HG02571 (cell line): ENCODE results near the gene ITIH2.
"Not testable (repeated sequence)": the region's sequence is repeated elsewhere in the genome, so short reads cannot be mapped to it uniquely, and the experiment has no call there.

Experiments
- ATAC-seq: cut with Tn5 transposase; IDR thresholded peaks from one replicate; pipeline ENCODE4 v1.9.1; 2021; ENCODE audit warnings: mild to moderate bottlenecking, moderate library complexity; ENCODE audit not compliant: unreplicated experiment

Gene ITIH2

DNA sequence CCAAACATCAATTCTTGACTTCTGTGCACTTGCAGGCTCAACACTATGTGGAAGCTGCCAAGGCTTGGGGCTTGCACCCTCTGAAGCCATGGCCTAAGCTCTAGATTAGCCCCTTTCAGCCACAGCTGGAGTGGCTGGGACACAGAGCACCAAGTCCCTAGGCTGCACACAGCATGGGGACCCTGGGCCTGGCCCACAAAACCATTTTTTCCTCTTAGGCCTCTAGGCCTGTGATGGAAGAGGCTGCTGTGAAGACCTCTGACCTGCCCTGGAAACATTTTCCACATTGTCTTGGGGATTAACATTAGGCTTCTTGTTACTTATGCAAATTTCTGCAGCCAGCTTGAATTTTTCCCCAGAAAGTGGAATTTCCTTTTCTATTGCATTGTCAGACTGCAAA is 10.7 kb upstream of the ITIH2 start:
- ATAC-seq = not testable (repeated sequence)

DNA sequence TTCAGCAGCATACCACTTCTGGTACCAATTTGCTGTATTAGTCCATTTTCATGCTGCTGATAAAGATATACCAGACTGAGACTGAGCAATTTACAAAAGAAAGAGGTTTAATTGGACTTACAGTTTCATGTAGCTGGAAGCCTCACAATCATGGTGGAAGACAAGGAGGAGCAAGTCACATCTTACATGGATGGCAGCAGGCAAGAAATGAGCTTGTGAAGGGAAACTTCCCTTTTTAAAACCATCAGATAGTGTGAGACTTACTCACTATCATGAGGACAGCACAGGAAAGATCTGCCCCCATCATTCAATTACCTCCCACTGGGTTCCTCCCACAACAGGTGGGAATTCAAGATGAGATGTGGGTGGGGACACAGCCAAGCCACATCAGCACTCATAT is 9.9 kb upstream of the ITIH2 start:
- ATAC-seq = not testable (repeated sequence)

DNA sequence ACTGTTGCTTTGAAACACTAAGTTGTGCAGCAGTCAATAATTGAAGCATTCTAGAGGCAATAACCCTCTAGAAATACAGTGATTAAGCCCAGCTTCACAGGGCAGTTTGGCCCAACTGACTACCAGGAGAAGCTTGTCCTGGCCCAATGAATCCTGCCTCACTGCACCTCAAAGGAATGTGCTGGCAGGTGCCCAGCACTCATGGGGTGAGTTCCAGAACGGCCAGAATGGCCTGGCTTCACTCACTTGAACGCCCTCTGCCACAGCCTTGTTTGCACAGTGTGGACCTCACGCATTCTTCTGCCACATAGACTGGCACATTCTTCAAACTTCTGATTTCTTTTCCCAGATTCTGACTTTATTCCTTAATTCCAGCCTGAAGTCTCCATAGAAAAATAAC is 6.6 kb upstream of the ITIH2 start:
- no peak for ATAC-seq

DNA sequence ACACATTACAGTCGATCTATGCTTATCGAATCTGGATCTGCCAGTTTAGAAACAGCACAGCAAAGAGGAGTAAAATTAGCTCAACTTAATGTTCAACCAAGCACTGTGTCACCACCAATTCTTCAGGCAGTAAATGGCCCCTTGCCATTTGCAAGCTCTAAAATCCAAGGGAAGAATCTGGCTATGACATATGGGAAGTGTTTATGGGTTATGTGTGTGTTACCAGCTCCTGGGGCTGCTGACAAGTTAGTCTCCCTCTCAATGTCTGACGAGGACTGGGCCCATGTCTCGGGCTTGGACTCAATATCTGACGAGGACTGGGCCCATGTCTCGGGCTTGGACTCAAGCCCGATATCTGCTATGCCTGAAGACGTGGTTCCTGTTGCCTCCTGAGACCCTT is 5.7 kb upstream of the ITIH2 start:
- ATAC-seq = no peak

DNA sequence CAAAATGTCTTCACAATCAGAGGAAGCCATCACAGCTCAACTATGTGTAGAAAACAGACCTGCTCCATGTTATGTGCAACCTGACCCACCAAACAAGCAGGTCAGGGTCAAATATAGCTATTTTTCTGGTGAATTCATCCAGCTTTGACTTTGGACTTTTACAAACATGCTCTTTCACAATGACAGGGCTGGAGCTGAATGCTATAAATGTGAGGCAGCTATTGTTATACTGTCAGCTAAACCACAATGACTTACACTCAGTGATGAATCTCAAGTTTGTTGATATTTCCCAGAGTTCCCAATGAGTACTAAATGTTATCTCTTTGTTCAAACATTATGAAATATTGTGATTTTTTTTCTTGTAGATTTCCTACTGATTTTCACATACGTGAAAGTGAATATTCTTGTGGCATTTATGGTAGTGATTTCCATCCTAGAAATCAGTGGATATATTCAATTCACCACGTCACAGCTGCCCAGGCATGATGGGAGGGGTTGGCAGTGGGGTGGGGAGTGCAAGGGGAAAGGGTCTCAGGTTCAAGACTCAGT is 2.5 kb upstream of the ITIH2 start:
- ATAC-seq = no peak

DNA sequence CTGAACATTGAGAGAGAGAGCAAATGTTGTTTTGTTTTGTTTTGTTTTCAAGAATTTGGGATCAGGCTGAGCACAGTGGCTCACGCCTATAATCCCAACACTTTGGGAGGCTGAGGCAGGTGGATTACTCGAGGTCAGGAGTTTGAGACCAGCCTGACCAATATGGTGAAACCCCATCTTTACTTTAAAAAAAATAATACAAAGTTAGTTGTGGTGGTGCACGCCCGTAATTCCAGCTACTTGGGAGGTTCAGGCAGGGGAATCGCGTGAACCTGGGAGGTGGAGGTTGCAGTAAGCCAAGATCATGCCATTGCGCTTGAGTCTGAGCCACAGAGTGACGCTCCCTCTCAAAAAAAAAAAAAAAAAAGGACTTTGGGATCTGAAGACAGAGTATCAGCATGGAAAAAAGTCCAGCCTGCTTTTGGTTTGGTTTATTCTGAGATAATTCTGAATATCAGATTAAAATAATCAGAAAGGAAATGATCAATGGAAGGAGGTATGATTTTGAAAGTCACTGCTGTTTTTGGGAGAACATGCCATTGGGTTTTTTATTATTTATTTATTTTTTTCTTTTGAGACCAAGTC is 1.9 kb upstream of the ITIH2 start:
- ATAC-seq = no peak

DNA sequence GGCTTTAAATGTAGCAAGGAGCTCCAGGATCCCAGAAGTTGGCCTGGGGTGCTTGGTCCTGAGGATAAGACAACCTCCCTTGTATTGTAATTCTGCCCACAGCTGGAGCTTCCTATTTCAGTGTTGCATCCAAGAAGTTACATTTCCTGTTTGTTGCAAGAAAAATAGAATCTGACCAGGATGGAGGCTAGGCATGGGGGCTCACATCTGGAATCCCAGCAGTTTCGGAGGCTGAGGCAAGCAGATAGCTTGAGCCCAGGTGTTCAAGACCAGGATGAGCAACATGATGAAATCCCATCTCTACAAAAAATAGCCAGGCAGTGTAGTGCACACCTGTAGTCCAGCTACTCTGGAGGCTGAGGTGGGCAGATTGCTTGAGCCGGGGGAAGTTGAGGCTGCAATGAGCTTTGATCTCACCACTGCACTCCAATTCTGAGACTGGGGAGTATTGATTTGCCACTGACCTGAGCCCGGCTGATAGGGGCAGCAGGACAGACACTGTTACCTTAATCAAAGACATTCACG is 766 bp upstream of the ITIH2 start:
- no peak for ATAC-seq

DNA sequence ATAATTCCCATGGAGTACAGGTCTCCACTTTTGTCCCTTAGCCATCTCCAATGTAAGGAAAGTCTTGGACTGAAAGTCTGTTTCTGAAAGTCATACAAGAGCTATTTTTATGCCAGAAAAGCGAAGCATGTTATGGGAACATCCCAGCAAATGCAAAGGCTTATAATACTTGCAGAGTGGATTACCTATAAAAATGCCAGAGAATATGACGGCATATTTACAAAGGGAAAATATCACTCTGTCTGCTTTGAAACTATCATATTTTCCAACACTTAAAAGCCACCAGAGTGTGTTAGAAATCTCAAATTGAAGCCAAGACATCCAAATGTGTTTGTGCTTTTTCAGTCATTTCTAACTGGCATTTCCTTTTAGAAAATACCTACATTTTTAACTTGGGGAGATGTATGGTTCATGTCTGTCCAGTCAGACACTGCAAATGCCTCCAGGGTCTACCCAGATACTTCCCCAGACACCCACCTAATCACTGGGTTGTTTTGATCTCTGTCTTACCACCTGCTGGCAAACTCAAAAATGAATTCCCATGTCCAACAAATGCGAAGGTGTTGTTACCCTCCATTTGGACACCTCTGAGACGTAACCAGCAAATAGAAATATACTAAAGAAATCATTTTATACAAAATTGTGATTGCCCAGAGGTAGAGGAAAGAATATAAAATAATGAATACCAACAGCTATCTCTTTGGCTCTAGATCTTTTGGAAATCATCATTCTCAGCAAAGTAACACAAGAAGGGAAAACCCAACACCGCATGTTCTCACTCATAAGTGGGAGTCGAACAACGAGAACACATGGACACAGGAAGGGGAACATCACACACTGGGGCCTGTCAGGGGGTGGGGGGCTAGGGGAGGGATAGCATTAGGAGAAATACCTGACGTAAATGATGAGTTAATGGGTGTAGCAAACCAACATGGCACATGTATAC is 1.2 kb downstream of the ITIH2 start:
- ATAC-seq = no peak

DNA sequence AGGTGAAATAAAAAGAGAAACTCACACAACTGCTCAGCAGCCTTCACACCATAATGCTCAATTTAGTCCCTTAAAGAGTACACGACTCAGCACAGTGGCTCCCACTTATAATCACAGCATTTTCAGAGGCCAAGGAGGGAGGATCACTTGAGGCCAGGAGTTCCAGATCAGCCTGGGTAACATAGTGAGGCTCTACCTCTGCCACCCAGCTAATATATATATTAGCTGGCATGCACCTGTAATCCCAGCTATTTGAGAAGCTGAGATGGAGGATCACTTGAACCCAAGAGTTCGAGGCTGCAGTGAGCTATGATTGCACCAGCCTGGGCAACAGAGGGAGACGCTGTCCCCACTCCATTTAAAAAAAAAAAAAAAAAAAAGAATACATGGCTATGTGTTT is 2.2 kb downstream of the ITIH2 start:
- no peak for ATAC-seq

DNA sequence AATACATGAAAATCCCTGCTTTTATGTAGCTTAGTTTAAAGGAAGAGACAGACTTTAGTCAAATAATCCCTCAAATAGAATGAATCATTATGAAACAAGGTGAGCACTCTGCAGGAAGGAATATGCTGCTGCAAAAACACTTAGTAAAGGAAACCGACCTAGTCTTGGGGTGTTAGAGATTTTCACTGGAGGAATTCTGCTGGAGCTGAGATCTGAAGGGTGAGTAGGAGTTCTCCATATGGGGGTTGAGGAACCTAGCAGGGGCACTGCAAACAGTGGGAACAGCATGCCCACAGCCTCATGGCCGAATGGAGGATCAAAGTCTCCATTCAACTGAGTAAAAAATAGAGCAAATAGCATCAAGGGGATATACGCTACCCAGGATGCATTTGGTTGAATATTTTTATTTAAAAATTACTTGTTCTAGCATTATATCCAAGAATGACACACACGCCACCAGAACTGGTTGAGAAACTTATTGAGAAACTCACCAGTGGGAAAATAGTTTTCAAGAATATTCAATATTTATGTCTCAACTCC is 3.5 kb downstream of the ITIH2 start:
- ATAC-seq = no peak

DNA sequence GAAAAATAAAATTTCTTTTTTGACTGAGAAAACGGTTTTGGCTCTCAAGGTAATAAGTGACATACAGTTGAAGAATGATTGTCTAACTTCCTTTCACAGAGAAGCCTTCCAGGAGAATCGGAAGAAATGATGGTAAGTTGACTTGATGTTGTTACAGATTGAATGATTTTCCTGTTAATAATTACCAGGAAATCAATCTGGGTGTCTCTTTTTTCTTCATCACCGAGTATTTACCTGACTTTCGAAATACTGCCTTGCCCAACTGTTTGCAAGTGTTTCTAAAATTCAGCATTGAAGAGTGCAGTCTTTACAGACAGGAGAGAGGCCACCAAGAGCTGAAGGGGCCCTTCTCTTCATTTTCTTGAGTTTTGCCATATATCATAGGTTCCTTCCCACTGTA is 4.0 kb downstream of the ITIH2 start:
- no peak for ATAC-seq

DNA sequence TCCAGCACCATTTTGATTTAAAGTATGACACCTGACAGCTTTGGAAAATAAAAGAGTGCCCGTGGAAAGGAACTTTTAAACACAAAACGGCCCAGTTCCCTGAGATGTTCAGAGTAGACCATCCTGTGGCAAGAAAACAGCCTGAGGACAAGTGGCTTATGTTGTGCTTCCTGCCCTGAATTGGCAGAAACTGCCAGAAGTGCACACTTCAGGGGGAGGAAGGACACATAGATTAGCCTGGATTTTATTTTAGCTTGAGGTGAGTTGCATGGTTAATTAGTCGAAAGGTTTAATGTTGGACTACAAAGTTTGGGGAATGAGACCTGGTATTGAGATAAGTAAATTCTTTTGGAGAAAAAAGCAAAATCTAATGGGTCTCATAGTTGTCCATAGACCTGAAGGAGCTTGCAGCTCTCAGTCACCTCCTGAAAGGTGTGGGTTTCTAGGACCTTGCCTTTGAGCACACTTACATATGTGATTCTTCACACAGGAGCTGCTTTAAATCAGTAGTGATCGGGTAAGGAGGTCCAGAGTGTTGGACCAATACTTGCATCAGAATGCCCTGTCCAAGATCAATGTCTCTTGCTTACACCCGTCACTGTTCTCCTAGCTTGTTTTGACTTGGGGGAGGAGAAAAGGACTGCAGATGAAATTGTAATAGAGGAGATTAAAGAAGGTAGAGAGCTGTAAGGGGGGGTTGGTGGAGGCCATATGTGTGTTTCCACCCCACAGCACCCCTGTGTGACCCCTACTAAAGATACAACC is 4.9 kb downstream of the ITIH2 start:
- no peak for ATAC-seq

DNA sequence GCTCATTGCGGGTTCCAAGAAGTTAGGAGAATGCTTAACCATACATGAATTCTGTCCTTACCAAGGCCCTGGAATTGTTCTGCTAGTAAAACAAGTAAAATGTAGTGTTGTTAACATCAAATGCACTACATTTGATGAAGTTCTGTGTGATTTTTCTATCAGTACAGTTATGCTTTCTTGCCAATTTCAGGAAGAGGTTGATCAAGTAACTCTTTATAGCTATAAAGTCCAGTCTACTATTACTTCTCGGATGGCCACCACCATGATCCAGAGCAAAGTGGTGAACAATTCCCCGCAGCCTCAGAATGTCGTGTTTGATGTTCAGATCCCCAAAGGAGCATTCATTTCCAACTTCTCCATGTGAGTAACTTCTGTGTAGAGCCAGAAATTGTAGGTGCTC is 5.7 kb downstream of the ITIH2 start:
- no peak for ATAC-seq

DNA sequence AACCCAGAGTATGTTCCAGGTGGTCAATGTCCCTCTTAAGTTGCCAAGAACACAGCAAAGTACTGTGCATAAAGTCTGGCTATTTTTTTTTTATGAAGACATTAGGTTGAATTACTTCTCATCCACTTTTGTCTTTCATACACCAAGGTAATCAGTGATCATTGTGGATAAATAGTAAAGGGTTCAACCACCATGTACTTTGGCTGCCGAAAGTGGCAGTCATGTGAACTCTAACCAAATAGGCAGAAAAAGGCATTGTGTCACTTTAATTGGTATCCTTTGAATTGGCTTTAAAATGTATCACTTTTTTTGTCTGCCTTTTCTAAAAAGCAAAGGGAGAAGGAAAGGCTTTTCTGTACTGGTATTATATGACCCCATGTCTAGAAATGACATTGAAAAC is 7.3 kb downstream of the ITIH2 start:
- no peak for ATAC-seq

DNA sequence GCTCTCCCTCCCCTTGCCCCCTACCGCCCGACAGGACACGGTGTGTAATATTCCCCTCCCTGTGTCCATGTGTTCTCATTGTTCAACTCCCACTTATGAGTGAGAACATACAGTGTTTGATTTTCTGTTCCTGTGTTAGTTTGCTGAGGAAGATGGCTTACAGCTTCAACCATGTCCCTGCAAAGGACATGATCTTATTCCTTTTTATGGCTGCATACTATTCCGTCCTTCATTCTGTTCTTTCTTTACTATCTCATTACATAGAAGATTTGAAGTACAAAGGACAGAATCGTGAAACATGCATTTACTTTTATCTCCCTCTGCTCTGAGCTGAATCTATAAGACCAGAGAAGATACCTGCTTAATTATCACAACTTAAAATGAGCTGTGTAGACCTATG is 8.0 kb downstream of the ITIH2 start:
- not testable (repeated sequence) for ATAC-seq

DNA sequence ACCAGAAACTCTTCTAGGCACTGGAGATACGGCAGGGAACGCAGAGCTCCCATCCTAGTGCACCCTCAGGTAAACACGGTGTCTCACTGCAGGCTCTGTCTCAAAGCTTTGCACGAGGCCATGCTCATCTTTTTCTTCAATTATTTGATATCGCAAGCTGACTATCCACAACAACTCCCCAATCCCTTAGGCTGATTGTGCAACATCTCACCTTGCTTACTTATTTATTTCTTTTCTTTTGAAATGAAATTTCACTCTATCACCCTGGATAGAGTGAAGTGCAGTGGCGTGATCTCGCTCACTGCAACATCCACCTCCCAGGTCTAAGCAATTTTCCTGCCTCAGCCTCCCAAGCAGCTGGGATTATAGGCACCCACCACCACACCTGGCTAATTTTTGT is 12.4 kb downstream of the ITIH2 start:
- ATAC-seq = no peak

DNA sequence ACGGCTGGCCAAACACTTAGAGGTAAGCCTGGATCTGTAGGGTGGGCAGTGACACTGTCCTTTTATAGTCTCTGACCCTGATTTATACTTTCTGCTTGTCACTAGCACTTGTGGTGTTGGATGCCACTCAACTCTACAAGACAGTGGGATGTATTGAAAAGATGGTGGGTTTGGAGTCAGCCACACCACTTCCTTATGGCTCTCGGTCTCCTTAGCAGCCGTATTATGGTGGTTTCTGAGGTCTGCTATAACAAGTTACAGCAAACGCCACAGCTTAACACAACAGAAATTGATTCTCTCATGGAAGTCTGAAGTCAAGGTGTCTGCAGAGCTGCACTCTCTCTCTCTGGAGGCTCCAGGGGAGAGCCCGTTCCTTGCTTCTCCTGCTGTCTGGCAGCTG is 14.7 kb downstream of the ITIH2 start:
- no peak for ATAC-seq

DNA sequence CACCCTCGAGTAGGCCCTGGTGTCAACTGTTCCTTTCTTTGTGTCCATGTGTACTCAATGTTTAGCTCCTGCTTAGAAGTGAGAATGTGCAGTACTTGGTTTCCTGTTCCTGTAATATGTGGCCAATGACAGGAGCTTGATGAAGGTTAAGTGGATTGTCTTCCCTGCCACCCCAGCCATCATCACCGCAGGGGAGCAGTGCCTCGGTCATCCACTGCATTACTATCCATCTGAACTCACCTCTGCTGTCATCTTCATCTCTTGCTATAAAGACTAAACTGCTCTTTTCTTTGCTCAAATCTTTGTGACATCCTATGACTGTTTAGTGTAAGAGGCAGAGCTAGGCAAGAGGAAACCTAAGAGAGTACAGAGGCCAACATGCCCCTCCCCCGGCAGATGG is 15.6 kb downstream of the ITIH2 start:
- ATAC-seq = no peak

DNA sequence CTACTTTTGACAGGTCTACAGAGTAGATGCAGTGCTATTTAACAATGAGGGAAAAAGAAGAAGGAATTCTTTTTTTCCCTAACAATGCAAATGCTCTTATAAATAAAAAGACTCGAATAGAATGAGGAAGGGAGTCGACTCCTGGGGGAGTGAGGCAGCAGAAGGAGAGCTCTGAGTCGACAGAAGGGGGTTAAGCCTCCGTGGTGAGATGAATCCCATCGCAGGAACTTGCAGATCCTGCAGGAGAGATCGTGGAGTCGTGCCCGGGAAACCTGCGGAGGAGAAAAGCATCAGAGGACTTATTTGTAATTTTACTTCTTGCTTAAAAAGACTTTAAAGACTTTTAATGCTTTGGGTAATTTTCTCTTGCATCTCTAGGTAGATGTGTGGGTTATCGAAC is 17.4 kb downstream of the ITIH2 start:
- ATAC-seq = no peak

DNA sequence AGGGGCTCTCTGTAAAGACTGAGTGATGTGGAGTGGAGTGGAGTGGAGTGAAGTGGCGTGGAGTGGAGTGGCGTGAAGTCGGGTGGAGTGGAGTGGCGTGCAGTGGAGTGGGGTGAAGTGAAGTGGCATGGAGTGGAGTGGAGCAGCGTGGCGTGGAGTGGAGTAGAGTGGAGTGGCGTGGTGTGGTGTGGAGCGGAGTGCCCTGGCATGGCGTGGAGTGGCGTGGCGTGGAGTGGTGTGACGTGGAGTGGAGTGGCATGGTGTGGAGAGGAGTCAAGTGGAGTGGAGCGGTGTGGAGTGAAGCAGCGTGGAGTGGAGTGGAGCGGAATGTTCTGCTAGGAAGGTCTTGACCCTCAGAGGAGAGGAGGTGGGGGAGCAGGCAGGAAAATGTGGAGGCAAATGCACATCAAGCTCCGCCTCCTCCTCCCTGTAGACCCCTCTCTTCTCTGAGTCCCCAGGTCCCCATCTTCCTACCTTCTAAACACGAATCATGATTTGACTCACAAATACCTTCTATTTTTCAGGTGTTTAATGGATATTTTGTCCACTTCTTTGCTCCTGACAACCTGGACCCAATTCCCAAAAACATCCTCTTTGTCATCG is 19.9 kb downstream of the ITIH2 start:
- ATAC-seq = no peak

DNA sequence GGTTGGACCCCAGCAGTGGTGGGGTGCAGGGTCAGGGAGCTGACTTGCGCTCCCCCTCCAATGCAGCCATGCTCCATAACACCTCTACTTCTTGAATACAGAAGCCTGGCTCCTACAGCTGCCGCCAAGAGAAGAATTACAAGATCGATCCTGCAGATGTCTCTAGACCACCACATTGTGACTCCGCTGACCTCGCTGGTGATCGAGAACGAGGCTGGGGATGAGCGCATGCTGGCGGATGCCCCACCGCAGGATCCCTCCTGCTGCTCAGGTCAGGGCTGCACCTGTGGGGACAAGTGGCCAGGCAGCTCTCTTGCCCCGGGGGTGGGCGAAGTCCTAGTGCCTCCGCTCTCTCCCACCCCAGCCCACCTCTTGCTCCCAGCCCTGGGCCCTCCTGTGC is 31.7 kb downstream of the ITIH2 start:
- ATAC-seq = no peak
